Stimulated activated CD8-positive, alpha-beta memory T cell treated with anti-CD3 and anti-CD28 coated beads, Interleukin-12 subunit alpha, Interleukin-12 subunit beta, amount 100 ng/mL, for 4 hours (primary cell): ENCODE measurements around the gene SH2D6.
"Not testable (repeated sequence)": the region's sequence is repeated elsewhere in the genome, so short reads cannot be mapped to it uniquely, and the experiment has no call there.

ENCODE experiments used
- DNase-seq: peaks from one replicate; pipeline ENCODE4 v3.0.0-alpha.2; 2020; ENCODE audit warnings: low read depth

SH2D6 gene

DNA sequence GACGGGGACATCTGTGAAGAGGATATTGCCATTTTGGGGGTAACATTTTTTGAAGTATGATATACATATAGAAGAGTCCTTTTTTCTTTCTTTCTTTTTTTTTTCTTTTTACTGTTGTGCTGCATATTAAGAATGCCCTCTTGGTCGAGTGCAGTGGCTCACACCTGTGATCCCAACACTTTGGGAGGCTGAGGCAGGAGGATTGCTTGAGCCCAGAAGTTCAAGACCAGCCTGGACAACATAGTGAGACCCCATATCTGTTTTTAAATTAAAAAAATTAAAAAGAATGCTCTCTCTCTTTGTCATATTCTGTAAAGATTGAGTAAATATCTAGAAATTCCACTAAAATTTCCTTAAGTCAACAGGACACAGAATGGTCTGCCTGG is 3.6 kb downstream of the SH2D6 start:
- no peak for DNase-seq

- DNase-seq = no peak
These were observed 5.0 kb downstream of the SH2D6 start for GRCh38 chr2:85423525-85423924.

DNA sequence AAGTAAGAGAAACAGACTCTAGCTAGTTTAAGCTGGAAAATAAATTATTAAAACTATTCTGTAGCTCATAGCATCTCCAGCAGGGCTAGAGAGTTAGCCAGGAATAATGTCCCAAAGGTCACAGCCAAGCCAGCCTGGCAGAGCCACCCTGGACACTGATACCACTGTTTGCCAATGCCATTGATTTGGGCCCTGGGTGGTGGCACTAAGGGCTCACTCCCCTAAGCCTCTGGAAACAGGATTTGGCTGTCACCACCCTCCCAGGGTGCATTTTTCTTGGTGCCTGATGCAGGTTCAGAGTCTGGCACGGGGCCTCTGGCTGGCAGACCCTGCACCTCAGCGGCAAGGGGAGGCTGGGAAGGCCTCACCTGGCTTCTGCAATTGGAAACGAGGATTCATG is 7.1 kb downstream of the SH2D6 start:
- no peak for DNase-seq

DNA sequence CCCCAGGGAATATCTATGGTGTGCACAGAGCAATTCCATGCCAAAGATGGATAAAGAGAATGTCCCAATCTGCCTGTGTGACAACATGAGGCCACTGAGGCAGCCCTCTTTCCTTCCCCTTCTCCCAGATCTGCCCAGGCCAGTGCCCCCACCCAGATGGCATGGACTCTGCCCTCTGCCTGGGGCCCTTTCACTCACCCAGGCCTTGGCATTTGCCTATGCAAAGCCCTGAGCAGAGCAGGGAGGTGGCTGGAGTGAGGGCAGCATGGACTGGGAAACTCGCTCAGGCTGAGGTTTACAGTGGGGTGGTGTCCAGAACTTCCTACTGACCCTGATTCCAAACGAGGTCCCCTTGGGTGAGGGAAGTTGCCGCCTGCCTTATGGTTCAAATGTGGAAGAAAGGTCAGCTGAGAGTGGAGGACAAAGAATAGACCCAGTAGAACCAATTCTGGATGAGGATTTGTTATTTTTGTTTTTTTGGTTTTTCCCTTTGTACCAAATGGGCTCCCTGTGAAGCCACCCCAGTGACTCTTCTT is 8.9 kb downstream of the SH2D6 start:
- no peak for DNase-seq

GRCh38 chr2:85428343-85428881 is 9.9 kb downstream of the SH2D6 start:
- DNase-seq = no peak

DNA sequence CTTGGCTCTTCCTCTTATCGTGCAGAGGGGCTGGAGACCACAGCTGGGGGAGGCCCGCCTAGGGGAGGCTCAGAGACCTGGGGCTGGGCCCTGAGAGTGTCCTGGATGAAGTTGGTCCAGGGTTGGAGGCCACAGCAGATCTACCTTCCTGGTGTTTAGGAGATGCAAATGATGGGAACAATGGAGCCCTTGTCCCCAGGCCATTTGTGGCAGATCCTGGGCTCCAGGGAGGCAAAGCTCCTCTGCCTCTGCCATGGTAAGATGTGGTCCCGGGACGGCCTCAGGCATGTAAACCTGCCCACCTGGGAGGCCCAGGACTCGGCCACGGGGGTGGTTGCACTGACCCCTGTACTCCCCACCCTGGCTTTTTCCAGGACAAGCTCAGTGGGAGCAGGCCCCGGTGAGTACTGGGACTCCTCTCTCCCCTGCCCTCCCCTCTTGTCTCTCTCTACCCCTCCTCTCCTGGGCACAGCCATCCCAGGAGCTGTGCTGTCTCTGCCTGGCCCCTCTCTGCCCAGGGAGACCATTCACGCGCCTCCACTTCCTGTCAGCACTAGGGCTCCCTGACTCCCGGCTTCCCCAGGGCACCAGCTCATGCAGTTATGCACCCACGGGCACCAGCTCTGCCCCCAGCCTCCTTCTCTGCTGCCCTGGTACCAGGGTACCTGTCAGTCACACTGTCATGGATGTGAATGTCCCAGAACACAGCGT is 10.9 kb downstream of the SH2D6 start:
- no peak for DNase-seq

DNA sequence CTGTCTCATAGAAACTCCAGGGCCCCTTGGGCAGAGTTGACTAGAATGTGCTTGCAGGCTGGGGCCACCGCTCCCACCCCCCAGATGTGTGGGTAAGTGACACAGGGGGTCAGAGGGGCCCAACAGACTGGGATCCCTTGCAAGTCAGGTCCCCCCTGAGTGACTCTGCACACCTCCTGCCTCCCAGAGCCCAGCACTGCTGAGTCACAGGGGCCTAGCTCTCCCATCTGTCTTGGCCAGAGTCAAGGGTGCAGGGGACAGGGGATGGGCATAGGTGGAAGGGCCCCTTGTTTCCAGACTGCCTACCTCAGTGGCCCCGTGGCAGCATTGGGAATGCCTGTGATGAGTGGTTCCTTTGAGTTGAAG is 11.4 kb downstream of the SH2D6 start:
- DNase-seq = no peak

- DNase-seq = no peak
These were observed 12.4 kb downstream of the SH2D6 start for GRCh38 chr2:85430752-85431569.

DNA sequence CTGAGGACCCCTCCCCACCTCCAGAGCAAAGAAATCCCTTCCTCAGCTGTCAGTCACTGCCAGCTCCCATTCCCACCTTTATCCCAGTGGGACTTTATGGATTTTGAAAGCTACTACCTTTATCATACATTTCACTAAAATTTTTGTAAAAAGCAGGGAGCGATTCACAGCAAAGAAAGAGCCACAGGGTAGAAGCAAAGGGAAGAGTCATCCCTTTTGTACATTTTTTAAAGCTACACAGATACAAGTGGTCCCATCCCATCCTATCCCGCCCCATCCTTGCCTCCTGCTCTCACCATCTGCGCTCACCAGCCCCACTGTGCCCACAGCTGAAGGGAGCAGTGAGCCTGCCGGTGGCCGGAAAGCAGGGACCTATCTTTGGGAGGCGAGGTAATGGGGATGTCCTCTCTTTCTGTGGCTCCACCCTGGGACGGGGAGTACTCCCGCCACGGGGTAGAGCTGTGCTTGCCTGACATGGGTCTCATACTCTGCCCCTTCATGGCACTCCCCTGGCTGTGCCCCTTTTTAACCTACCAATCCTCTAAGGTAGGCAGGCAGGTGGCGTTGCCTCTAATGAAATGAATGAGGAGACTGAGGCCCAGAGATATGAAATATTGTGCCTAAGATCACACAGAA is 13.2 kb downstream of the SH2D6 start:
- no peak for DNase-seq

DNA sequence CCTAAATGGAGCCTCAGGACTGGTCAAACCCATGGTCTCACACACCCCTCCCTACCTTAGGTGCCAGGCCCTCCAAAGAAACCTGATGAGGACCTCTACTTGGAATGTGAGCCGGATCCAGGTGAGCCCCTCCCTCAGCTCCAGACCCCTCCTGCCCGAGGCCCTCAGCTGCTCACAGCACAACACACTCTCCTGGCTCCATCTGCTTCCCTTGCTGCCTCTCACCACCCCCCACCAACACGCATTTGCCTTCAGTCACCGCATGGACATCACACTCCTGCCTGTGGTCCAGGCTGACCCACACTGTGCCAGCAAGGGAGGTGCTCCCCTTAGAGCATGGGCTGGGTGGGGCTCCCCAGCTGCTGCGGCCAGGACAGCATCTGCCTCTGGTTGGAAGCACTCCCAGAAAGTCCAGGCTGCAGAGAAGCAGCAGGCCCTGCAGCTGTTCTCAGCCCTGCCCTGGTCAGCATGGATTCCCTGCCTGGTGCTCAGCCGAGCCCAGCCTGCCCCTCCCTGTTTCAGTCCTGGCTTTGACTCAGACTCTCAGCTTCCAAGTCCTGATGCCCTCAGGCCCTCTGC is 15.1 kb downstream of the SH2D6 start:
- DNase-seq = no peak

DNA sequence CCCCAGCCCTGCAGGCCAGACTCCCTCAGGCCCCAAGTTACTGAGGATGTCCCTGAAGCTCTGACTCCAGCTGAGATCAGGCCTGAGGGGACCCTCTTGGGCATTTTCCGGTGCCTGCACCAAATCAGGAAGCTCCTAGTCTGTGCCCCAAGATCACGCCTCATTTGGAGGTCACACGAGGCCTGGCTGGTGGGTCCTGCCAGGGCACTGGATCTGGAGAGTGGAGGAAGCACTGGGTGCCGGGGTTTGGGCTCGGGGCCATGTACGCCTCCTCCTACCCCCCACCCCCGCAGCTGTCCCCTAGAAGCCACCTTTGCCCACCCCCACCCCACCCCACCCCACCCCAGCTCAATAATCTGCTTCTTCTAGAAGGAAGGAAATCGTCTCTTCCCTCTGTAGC is 16.2 kb downstream of the SH2D6 start:
- DNase-seq = no peak

DNA sequence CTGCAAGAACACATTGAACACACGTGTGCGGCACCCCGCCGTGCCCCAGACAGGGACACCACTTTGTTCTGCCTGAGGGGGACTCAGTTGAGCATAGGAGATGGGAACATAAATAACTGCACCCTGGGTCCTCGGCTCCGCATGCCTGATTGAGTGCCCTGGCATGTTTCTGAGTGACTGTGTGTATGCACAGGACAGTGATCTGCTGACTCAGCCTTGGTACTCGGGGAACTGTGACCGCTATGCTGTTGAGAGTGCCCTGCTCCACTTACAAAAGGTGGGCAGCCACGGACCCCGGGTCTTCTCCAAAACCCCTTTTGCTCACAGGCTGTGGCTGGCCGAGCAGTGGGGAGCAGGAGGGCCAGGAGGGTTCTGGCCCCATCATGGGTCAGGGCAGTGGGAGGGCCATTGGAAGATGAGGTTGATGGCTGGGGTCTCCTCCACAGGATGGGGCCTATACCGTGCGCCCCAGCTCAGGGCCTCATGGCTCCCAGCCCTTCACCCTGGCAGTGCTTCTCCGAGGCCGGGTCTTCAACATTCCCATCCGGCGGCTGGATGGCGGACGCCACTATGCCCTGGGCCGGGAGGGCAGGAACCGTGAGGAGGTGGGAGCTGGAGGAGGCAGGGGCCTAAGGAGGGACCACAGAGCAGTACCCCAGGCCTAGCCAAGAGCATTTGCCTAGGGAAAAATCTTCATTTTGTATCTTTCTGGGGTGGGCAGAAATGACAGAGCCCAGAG is 16.9 kb downstream of the SH2D6 start:
- no peak for DNase-seq

GRCh38 chr2:85435981-85436835 is 17.7 kb downstream of the SH2D6 start:
- no peak for DNase-seq

DNA sequence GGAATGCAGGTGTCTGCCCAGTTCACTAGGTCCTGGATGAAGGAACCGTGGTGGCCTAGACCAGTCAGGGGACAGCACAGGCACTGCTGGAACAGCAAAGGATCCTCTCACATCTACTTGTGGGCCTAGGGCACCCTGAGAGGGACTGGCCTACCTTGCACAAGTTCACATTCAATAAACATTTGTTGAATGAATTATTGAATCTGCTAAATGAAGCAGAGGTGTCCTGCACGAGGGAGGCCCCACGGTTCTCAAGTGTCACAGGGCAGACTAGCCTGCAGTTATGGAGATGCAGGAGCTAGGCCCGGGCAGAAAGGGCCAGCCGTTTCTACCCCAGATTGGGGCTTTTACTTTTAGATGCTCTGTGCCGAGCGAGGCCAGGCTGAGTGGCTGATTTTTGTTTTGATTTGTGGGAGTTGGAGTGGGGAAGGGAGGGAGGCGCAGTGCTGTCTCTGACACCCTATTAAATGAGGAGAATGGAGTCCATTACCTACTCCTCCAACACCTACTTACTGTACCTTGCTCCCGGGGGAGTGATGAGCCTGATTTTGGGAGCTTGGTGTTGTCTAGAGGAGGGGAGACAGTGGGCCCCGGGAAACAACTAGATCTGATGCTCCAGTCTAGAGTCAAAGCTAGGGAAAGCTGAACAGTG is 18.4 kb downstream of the SH2D6 start:
- no peak for DNase-seq

DNA sequence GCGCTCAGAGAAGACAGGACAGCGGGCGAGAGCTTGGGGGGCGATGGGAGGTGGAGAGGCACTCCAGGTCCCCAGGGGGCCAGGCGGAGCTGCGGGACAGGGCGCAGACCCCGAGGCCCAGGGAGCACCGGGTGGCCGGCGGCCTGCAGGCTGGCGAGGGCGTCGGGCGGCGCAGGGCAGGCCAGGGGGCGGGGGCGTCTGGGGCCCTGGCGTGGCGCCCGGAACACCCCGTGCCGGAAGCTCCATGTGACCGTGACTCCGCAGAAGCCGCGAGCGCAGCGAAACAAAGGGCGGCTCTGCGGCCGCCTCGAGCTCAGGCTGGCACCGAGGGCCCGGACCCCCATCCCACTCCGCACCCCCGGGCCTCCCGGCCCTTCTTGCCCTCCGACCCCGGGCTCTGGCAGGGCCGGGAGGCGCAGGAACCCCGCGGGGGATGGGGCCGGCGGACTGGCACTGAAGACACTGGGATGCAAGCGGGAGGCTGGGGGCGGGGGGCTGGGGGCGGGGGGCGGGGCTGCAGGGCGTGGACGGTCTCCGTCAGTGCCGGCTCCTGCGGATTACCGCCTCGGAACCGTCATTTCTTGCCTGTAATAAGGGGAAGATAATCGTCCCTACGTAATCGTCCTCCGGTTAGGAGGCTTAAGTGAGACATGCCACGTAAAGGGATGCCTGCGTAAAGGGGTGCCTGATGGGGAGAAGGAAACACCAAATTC is 19.1 kb downstream of the SH2D6 start:
- DNase-seq = peak; percentile 61

- no peak for DNase-seq
These were observed 19.9 kb downstream of the SH2D6 start for GRCh38 chr2:85438201-85439024.

GRCh38 chr2:85439025-85439472 is 20.5 kb downstream of the SH2D6 start:
- DNase-seq = no peak

DNA sequence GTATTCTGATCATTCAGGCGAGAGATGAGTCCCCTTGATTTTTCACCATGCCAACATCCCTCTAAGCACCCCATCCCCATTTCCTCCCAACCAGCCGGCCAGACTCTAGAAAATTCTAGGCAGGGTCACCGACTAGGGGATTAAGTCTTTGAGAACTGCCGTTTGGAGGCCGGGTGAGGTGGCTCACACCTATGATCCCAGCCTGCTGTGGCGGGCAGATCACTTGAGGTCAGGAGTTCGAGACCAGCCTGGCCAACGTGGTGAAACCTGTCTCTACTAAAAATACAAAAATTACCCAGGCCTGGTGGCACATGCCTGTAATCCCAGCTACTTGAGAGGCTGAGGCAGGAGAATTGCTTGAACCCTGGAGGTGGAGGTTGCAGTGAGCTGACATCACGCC is 21.1 kb downstream of the SH2D6 start:
- not testable (repeated sequence) for DNase-seq
